Retinal pigment epithelial cell (primary cell): ENCODE measurements around the gene DLGAP1.
"Not testable (repeated sequence)": the region's sequence is repeated elsewhere in the genome, so short reads cannot be mapped to it uniquely, and the experiment has no call there.

Experiments used
- DNase-seq: peaks from one replicate; pipeline ENCODE4 v3.0.0-alpha.2; 2010; ENCODE audit warnings: low read depth
- H3K4me3 ChIP-seq: 2 replicates; pipeline ENCODE4 v1.5.1; 2011; ENCODE audit warnings: mild to moderate bottlenecking, low read length, control low read depth, moderate library complexity
- CTCF ChIP-seq: conservative IDR thresholded peaks from 2 replicates; pipeline ENCODE4 v1.5.1; 2011; ENCODE audit warnings: low read depth, low read length, control low read depth, inconsistent platforms

DLGAP1 gene

DNA sequence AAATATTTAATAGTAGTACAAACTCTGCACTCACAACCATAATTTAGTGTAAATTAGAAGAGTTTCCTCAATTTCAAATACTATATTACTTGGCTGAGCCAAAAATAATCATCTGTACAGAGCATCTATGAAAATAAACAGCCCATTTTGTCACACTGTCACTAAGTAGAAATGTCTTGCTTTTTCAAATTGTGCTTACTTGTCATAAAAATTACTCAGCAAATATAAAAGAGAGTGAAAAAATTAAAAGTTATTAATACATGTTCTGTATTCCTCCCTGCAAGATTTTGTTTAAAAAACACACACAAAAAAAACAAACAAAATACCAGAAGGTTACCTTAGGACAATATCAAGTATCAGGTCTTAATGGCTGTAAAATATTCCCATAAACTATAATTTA, 155.7 kb downstream of the DLGAP1 start:
- TF ChIP-seq CTCF, result no peak
- no peak overlapping the region for H3K4me3 ChIP-seq
- no peak for DNase-seq

DNA sequence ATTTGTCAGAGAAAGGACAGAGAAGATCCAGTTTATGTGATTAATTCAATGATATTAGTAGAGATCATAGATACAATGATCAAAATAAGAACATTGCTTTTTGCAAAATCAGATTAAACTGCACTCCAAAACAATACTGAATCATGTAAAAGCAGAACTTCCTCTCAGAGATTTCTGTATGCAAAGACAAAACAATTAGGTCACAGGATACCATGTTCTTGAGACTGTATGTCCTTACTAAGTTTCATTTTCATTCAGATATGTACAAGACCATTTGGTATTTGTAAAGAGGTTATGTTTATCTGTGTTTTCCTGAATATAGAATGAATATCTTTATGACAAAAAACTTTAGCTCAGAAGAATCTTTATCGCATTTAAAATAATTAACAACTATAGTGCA, 161.8 kb downstream of the DLGAP1 start:
- no peak for TF ChIP-seq CTCF
- DNase-seq, result no peak
- H3K4me3 ChIP-seq, result no peak overlapping the region

- no peak overlapping the region for H3K4me3 ChIP-seq
- no peak for DNase-seq
- no peak for TF ChIP-seq CTCF
Observed at GRCh38 chr18:4292696-4293095, 162.4 kb downstream of the DLGAP1 start.

DNA sequence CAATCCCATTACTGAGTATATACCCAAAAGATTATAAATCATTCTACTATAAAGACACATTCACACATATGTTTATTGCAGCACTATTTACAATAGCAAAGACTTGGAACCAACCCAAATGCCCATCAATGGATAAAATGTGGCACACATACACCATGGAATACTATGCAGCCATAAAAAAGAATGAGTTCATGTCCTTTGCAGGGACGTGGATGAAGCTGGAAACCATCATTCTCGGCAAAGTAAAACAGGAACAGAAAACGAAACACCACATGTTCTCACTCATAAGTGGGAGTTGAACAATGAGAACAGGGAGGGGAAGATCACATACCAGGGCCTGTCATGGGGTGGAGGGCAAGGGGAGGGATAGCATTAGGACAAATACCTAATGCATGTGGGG, 167.8 kb downstream of the DLGAP1 start:
- DNase-seq, H3K4me3 ChIP-seq: not testable (repeated sequence)

DNA sequence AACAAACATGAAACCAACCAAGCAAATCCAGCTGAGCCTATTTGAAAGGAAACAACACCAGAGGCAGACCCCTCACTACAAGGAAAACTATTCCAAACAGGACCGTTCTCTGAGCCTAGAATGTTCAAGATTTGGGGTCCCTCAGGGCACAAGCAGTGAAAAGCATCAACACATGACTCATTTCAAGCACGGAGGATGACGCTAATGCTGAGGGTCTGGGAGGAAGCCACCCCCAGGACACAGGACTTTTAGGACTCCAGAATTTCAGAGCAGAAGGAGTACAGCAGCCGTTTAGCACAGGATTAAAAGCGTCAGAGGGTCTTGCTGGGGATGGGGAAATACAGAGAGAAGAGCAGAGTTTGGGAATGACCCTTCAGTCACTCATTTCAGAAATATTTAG, 168.9 kb downstream of the DLGAP1 start:
- no peak for TF ChIP-seq CTCF
- H3K4me3 ChIP-seq, result no peak overlapping the region
- no peak for DNase-seq

- no peak for TF ChIP-seq CTCF
- no peak for DNase-seq
- no peak overlapping the region for H3K4me3 ChIP-seq
Observed at GRCh38 chr18:4285525-4285924, 169.6 kb downstream of the DLGAP1 start.

- H3K4me3 ChIP-seq, result no peak overlapping the region
- DNase-seq, result no peak
- no peak for TF ChIP-seq CTCF
Observed at GRCh38 chr18:4284528-4284927, 170.6 kb downstream of the DLGAP1 start.

DNA sequence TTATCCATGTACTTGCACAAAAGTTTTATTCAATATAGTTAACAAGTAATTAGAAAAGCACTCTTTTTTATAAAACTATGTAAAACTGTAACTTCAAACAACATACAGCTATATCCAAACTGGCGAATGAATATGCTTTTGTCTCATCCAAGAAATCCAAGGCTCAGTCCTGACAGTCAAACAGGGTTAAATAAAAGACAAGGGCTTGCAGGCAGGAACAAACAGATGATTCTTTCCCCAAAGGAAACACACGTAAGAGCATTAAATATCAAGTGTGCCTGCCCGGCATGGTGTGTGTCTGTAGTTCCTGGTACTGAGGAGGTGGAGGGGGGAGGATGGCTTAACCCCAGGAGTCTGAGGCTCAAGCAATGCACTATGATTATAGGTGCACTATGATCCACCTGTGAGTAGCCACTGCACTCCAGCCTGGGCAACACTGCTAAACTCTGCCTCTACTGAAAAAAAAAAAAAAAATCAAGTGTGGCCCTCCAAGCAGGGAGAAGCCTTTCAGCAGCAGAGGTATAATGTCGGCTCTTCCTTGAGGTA, 171.3 kb downstream of the DLGAP1 start:
- no peak for TF ChIP-seq CTCF
- H3K4me3 ChIP-seq, result no peak overlapping the region
- no peak for DNase-seq
